HepG2 (cell line): ENCODE measurements around the gene FAM222B. TPM values are rescaled to one million over a fixed set of nuclear protein-coding genes. Genes with fewer than 3 reads are reported as not detected.

Experiments
- ATF7 ChIP-seq, 2 experiments: fragments of 450-650 bp in 1 of 2; sonication (generic) in 1 of 2; formaldehyde crosslinking in 1 of 2; IDR thresholded peaks; 2 replicates each; pipeline versions ENCODE4 v1.4.0 to v1.6.1; 2016 to 2020; ENCODE audit warnings: antibody characterized with exemption in 1 of 2, mild to moderate bottlenecking in 1 of 2, missing genetic modification reagents in 1 of 2
- CBX5 ChIP-seq: sonication (generic); formaldehyde crosslinking; IDR thresholded peaks from 2 replicates; pipeline ENCODE4 v1.4.0; 2020; ENCODE audit warnings: missing genetic modification reagents, borderline replicate concordance
- ETV5 ChIP-seq: IDR thresholded peaks from 2 replicates; pipeline ENCODE4 v1.6.1; 2018; ENCODE audit warnings: missing biosample characterization, missing genetic modification reagents, inconsistent platforms, borderline replicate concordance
- FOXA3 ChIP-seq: IDR thresholded peaks from 2 replicates; pipeline ENCODE4 v1.6.1; 2016; ENCODE audit warnings: missing genetic modification reagents, missing compliant biosample characterization
- HDAC1 ChIP-seq: sonication (generic); formaldehyde crosslinking; IDR thresholded peaks from 2 replicates; pipeline ENCODE4 v1.5.1; 2020; ENCODE audit warnings: mild to moderate bottlenecking, missing genetic modification reagents
- HOXD1 ChIP-seq: sonication (generic); formaldehyde crosslinking; IDR thresholded peaks from 2 replicates; pipeline ENCODE4 v1.5.0; 2020; ENCODE audit warnings: missing genetic modification reagents
- KDM5B ChIP-seq: sonication (generic); formaldehyde crosslinking; IDR thresholded peaks from 2 replicates; pipeline ENCODE4 v1.4.0; 2020; ENCODE audit warnings: missing genetic modification reagents, mild to moderate bottlenecking, borderline replicate concordance
- KLF13 ChIP-seq: sonication (generic); formaldehyde crosslinking; IDR thresholded peaks from 2 replicates; pipeline ENCODE4 v1.4.0; 2020; ENCODE audit warnings: mild to moderate bottlenecking, missing genetic modification reagents
- MTA1 ChIP-seq: sonication (generic); formaldehyde crosslinking; IDR thresholded peaks from 2 replicates; pipeline ENCODE4 v1.4.0; 2020; ENCODE audit warnings: missing genetic modification reagents, mild to moderate bottlenecking, borderline replicate concordance
- MXD4 ChIP-seq: IDR thresholded peaks from 2 replicates; pipeline ENCODE4 v1.6.1; 2016; ENCODE audit warnings: mild to moderate bottlenecking, missing biosample characterization, missing genetic modification reagents
- MYNN ChIP-seq: sonication (generic); formaldehyde crosslinking; IDR thresholded peaks from 2 replicates; pipeline ENCODE4 v1.4.0; 2020; ENCODE audit warnings: mild to moderate bottlenecking, low read depth, missing genetic modification reagents
- NFYC ChIP-seq: IDR thresholded peaks from 2 replicates; pipeline ENCODE4 v1.6.1; 2016; ENCODE audit warnings: missing genetic modification reagents, missing compliant biosample characterization
- RFX1 ChIP-seq: fragments of 450-650 bp; IDR thresholded peaks from 2 replicates; pipeline ENCODE4 v1.6.1; 2017
- ZFP82 ChIP-seq: sonication (generic); formaldehyde crosslinking; IDR thresholded peaks from 2 replicates; pipeline ENCODE4 v1.5.1; 2020; ENCODE audit warnings: mild to moderate bottlenecking, missing genetic modification reagents, borderline replicate concordance
- ZNF414 ChIP-seq: sonication (generic); formaldehyde crosslinking; IDR thresholded peaks from 2 replicates; pipeline ENCODE4 v1.5.0; 2020; ENCODE audit warnings: missing genetic modification reagents
- ZNF546 ChIP-seq: sonication (generic); formaldehyde crosslinking; conservative IDR thresholded peaks from 2 replicates; pipeline ENCODE4 v1.8.1; 2023; ENCODE audit warnings: mild to moderate bottlenecking, missing genetic modification reagents
- ZNF609 ChIP-seq: sonication (generic); formaldehyde crosslinking; IDR thresholded peaks from 2 replicates; pipeline ENCODE4 v1.4.0; 2020; ENCODE audit warnings: mild to moderate bottlenecking, missing genetic modification reagents, borderline replicate concordance
- polyA plus RNA-seq, 8 experiments: library from polyadenylated mRNA; depleted of rRNA in 3 of 8; stranded (reverse) in 7 of 8; unstranded in 1 of 8; fragments of >200 nt; fragmentation: Illumina TruSeq in 4 of 8; extraction: Trizol in 4 of 8; gene quantifications; 2 replicates each; pipeline versions ENCODE4 v1.2.1 to v1.2.3, GENCODE V29; 2011 to 2016; ENCODE audit warnings: low read depth in 4 of 8, missing spikeins in 1 of 8, mixed read lengths in 1 of 8; ENCODE audit not compliant: insufficient read depth in 1 of 8
- total RNA-seq, 5 experiments: library from RNA; depleted of rRNA; stranded (reverse); fragments of >200 nt; fragmentation: Illumina TruSeq; extraction: Trizol; gene quantifications; 2 replicates each; pipeline ENCODE4 v1.2.3, GENCODE V29; 2016; ENCODE audit warnings: low read depth in 1 of 5

FAM222B gene
- total and polyA plus RNA-seq, 2 of the 13 experiments (the other 11 are each of a cell fraction or from before 2014, with no cell fraction given): 3.5 to 7.3 TPM

- TF ChIP-seq ETV5 (CRISPR knock-in tag): peak; percentile 66
- TF ChIP-seq HDAC1 (CRISPR knock-in tag): peak; percentile 56
- no peak for TF ChIP-seq KLF13 (CRISPR knock-in tag)
- peak; percentile 22; the same call in 1 of the 2 replicates for TF ChIP-seq HOXD1 (CRISPR knock-in tag)
- TF ChIP-seq MYNN (CRISPR knock-in tag): no peak
- no peak; the same call in 1 of the 2 replicates for TF ChIP-seq KDM5B (CRISPR knock-in tag)
- TF ChIP-seq MXD4 (CRISPR knock-in tag): 0 out of 2 replicates have a peak, but pooled peaks have one; percentile 38
- TF ChIP-seq ZNF546 (CRISPR knock-in tag): 0 out of 2 replicates have a peak, but pooled peaks have one; percentile 5
- TF ChIP-seq NFYC (CRISPR knock-in tag): no peak
- peak; percentile 61; the same call in 1 of the 2 replicates for TF ChIP-seq MTA1 (CRISPR knock-in tag)
- no peak; the same call in 1 of the 2 replicates for TF ChIP-seq ZNF609
- TF ChIP-seq RFX1: no peak
- peak; percentile 77; the same call in 1 of the 2 replicates for TF ChIP-seq ZFP82 (CRISPR knock-in tag)
- TF ChIP-seq FOXA3 (CRISPR knock-in tag): 0 out of 2 replicates have a peak, but pooled peaks have one; percentile 34
- TF ChIP-seq ATF7 (IDR thresholded peaks at IDR 0.05): peak; percentile 82
- 0 out of 2 replicates have a peak, but pooled peaks have one; percentile 45 for TF ChIP-seq ATF7 (CRISPR knock-in tag; IDR thresholded peaks at IDR 0.05)
- TF ChIP-seq ZNF414 (CRISPR knock-in tag): no peak
- TF ChIP-seq CBX5: no peak
Observed at GRCh38 chr17:28744104-28744971, 98.3 kb downstream of the FAM222B start (continued).
